ENCODE results near the gene FBXL17. TPM values are rescaled to one million over a fixed set of nuclear protein-coding genes. Genes with fewer than 3 reads are reported as not detected.

The FBXL17 gene
- 10 to 100 TPM; 24.8 to 58.2 TPM for total RNA-seq

DNA sequence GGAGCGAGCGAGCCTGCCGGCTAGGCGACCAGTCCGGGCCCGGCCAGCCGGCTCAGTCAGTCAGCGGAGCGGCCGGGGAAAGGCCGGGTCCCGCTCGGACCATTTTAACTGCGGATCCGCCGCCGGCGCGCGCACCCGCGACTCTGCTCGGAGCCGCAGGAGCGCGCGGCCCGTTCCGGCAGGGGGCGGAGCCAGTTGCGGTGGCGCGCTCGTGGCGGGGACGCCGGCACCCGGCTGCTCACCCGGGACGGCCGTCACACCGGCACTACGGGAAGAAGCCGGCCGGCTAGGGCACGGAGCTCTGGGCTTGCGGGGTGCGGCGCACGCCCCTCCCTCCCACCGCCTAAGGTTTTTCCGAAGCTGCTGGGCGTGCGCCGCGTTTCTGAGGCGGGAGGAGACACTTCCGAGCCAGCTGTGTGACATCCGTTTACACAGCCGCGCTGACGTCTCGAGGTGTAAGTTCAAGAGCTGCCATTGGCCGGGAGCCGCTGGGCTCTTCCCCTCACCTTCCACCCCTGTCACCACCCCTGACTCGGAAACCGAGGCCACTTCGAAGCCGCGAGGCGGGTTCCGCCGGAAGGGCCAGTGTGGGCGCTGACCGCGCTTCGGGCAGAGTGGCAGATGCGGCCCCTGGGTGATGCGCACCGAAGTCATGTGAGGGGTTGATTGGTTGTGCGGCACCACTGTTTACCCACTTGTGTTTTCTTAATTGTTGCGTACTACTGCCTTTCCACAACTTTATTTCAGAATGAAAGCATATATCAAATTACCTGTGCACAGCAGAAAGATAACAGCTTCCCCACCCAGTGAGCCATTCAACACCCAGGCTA is at the start of gene FBXL17:
Gene FBXL17 (minus strand): TSS at position 145 of the 830 bp plus-strand sequence.
- H3K9me3 ChIP-seq, result no peaks in the 10 kb centered on the region
- TF ChIP-seq, protein P1, sequence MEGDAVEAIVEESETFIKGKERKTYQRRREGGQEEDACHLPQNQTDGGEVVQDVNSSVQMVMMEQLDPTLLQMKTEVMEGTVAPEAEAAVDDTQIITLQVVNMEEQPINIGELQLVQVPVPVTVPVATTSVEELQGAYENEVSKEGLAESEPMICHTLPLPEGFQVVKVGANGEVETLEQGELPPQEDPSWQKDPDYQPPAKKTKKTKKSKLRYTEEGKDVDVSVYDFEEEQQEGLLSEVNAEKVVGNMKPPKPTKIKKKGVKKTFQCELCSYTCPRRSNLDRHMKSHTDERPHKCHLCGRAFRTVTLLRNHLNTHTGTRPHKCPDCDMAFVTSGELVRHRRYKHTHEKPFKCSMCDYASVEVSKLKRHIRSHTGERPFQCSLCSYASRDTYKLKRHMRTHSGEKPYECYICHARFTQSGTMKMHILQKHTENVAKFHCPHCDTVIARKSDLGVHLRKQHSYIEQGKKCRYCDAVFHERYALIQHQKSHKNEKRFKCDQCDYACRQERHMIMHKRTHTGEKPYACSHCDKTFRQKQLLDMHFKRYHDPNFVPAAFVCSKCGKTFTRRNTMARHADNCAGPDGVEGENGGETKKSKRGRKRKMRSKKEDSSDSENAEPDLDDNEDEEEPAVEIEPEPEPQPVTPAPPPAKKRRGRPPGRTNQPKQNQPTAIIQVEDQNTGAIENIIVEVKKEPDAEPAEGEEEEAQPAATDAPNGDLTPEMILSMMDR (IDR thresholded peaks at IDR 0.05), result no peak
- DNase-seq (ENCODE audit: low spot score), result peak; percentile 84
- H3K36me3 ChIP-seq, result no peaks in the 10 kb centered on the region
- ATAC-seq (ENCODE audit: insufficient number of reproducible peaks, low FRiP score, low read depth), result peak; percentile 91
- H3K27me3 ChIP-seq (replicated peaks; ENCODE audit: insufficient read depth), result no peaks in the 10 kb centered on the region
- H3K4me1 ChIP-seq (ENCODE audit: control insufficient read depth in 1 of 2, low read depth in 2 of 2), result peaks cover 22 to 33% of the 10 kb centered on the region in 2 donors
- H3K4me3 ChIP-seq, result peak within 1 kb of the TSS; percentile 96
- H3K27ac ChIP-seq, result peak within 1 kb of the TSS; percentile 94 to 99

DNA sequence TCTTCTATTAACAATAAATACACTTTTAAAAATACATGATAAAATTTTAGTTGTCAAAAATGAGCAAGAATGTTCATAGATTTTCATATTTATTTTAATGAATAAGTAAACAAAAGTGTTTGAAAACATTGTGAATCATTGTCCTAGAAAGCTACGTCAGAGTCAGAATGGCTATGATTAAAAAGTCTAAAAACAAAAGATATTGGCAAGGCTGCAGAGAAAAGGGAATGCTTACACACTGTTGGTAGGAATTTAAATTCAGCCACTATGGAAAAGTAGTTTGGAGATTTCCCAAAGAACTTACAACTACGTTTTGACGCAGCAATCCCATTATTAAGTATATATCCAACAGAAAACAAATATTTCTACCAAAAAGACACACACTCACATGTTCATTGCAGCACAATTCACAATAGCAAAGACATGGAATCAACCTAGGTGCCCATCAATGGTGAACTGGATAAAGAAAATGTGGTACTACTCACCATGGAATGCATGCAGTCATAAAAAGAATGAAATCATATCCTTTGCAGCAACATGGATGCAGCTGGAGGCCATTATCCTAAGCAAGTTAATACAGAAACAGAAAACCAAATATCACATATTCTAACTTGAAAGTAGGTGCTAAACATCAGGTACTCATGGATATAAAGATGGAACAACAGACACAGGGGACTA is 49.2 kb upstream of the FBXL17 start:
- DNase-seq (ENCODE audit: low spot score), result no peak
- Histone ChIP-seq H3K4me3 (no peak overlapping the region), H3K36me3 (no peaks in the 10 kb centered on the region), H3K9me3 (no peaks in the 10 kb centered on the region), H3K27ac (no peak overlapping the region), H3K27me3 (replicated peaks; ENCODE audit: insufficient read depth) (no peaks in the 10 kb centered on the region), H3K4me1 (ENCODE audit: control insufficient read depth in 1 of 2, low read depth in 2 of 2) (no peaks in the 10 kb centered on the region)
- TF ChIP-seq, protein P1 (IDR thresholded peaks at IDR 0.05), result no peak
- ATAC-seq (ENCODE audit: insufficient number of reproducible peaks, low FRiP score, low read depth), result no peak

DNA sequence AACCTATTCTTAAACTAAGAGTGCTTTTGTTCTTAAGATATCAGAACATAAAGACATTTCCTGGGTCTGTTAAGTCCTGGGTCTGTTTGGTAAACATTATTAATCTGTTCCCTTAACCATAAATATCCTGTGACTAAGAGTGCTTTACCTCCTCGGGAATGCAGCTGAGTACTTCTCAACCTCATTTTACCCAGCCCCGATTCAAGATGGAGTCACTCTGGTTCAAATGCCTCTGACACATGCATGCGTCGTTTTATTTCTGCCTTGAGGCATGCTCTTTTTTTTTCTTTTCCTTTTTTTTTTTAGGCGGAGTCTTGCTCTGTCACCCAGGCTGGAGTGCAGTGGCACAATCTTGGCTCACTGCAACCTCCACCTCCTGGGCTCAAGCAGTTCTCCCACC is 39.8 kb upstream of the FBXL17 start:
- Histone ChIP-seq H3K4me3 (no peak overlapping the region), H3K27me3 (replicated peaks; ENCODE audit: insufficient read depth) (no peaks in the 10 kb centered on the region), H3K36me3 (no peaks in the 10 kb centered on the region), H3K9me3 (no peaks in the 10 kb centered on the region), H3K27ac (no peak overlapping the region), H3K4me1 (ENCODE audit: control insufficient read depth in 1 of 2, low read depth in 2 of 2) (no peaks in the 10 kb centered on the region)
- no peak for DNase-seq (ENCODE audit: low spot score)
- no peak for ATAC-seq (ENCODE audit: insufficient number of reproducible peaks, low FRiP score, low read depth)
- TF ChIP-seq, protein P1 (IDR thresholded peaks at IDR 0.05), result no peak

DNA sequence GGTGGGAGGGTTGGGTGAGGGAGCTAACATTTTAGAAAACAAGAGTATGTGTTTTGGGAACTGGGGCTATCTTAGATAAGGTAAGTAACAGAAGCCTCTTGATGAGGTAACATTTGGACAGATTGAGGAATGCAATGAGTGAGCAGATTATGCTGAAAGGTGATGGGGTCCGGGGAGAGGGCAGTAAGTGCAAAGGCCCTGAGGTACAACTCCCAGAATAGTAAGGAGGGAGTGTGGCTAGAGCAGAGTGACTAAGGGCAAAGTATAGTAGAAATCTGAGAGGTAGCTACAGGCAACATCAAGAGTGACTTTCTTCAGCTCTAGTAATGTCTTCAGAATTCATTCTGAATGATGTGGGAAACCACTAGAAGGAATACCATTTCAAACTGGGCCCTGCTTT is 38.9 kb upstream of the FBXL17 start:
- TF ChIP-seq, protein P1 (IDR thresholded peaks at IDR 0.05), result no peak
- H3K36me3 ChIP-seq, result no peaks in the 10 kb centered on the region
- H3K27me3 ChIP-seq (replicated peaks; ENCODE audit: insufficient read depth), result no peaks in the 10 kb centered on the region
- H3K4me1 ChIP-seq (ENCODE audit: control insufficient read depth in 1 of 2, low read depth in 2 of 2), result no peaks in the 10 kb centered on the region
- H3K27ac ChIP-seq, result no peak overlapping the region
- no peaks in the 10 kb centered on the region for H3K9me3 ChIP-seq
- no peak overlapping the region for H3K4me3 ChIP-seq
- DNase-seq (ENCODE audit: low spot score) (no peak), ATAC-seq (ENCODE audit: insufficient number of reproducible peaks, low FRiP score, low read depth) (no peak)

DNA sequence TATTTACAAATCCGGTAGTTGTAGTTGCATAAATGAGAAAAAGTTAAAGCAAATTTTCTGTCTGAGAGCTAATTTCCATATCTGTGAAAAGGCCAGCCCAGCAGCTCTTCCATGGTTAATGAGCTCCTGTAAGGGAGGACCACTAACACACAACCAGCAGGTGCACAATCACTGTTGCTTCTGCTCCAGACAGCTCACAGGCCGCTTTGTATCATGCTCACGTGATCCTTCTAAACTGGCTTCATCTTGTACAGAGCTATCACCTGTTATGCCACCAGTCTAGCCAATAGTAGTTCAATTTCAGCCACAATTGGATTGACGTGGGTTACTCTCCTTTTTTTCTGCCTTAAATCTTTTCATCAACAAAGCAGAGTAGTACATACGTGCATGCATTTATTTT is 38.3 kb upstream of the FBXL17 start:
- Histone ChIP-seq H3K4me1 (ENCODE audit: control insufficient read depth in 1 of 2, low read depth in 2 of 2) (no peaks in the 10 kb centered on the region), H3K27ac (no peak overlapping the region), H3K9me3 (no peaks in the 10 kb centered on the region), H3K36me3 (no peaks in the 10 kb centered on the region), H3K27me3 (replicated peaks; ENCODE audit: insufficient read depth) (no peaks in the 10 kb centered on the region), H3K4me3 (no peak overlapping the region)
- TF ChIP-seq, protein P1 (IDR thresholded peaks at IDR 0.05), result no peak
- ATAC-seq (ENCODE audit: insufficient number of reproducible peaks, low FRiP score, low read depth) (no peak), DNase-seq (ENCODE audit: low spot score) (no peak)
